HAP-1 (cell line): ENCODE results near the gene TUBE1.

ENCODE experiments used
- DNase-seq, 2 experiments: peaks; one replicate each; pipeline ENCODE4 v3.0.0-alpha.2; 2016 to 2020; ENCODE audit warnings: low spot score in 2 of 2
- H3K27me3 ChIP-seq: fragments of 250-450 bp; sonication (Bioruptor Pico); 2 replicates; pipeline ENCODE4 v1.5.1; 2020; ENCODE audit warnings: low read depth, mild to moderate bottlenecking, moderate library complexity
- H3K36me3 ChIP-seq: fragments of 250-450 bp; sonication (Bioruptor Pico); replicated peaks from 2 replicates; pipeline ENCODE4 v1.5.1; 2020; ENCODE audit warnings: mild to moderate bottlenecking
- H3K4me1 ChIP-seq: fragments of 250-450 bp; sonication (Bioruptor Pico); 2 replicates; pipeline ENCODE4 v1.5.1; 2020; ENCODE audit warnings: mild to moderate bottlenecking
- H3K4me3 ChIP-seq: fragments of 250-450 bp; sonication (Bioruptor Pico); 2 replicates; pipeline ENCODE4 v1.5.1; 2020; ENCODE audit warnings: mild to moderate bottlenecking, moderate library complexity
- H3K9me3 ChIP-seq: fragments of 250-450 bp; sonication (Bioruptor Pico); 2 replicates; pipeline ENCODE4 v1.5.1; 2020; ENCODE audit warnings: mild to moderate bottlenecking, moderate library complexity
- in situ Hi-C: fragments of 300-500 bp; cut with MboI; formaldehyde crosslinking; loops from 3 replicates; pipeline ENCODE4 v1.14.3; 2020; ENCODE audit warnings: low sequenced_read_pairs, inconsistent platforms, mixed read lengths

TUBE1 gene

GRCh38 chr6:112037783-112038216 lies 49.5 kb downstream of the TUBE1 start:
- Histone ChIP-seq H3K27me3 (no peaks in the 10 kb centered on the region), H3K9me3 (no peaks in the 10 kb centered on the region), H3K4me3 (no peak overlapping the region), H3K36me3 (no peaks in the 10 kb centered on the region), H3K4me1 (peaks cover 3% of the 10 kb centered on the region; the same call in 1 of the 2 replicates)
- in situ Hi-C loops: loop anchor here (25.0 kb wide), 1 partner anchor 1000 kb away; no protein-coding TSS in a partner anchor
- DNase-seq: no peak

DNA sequence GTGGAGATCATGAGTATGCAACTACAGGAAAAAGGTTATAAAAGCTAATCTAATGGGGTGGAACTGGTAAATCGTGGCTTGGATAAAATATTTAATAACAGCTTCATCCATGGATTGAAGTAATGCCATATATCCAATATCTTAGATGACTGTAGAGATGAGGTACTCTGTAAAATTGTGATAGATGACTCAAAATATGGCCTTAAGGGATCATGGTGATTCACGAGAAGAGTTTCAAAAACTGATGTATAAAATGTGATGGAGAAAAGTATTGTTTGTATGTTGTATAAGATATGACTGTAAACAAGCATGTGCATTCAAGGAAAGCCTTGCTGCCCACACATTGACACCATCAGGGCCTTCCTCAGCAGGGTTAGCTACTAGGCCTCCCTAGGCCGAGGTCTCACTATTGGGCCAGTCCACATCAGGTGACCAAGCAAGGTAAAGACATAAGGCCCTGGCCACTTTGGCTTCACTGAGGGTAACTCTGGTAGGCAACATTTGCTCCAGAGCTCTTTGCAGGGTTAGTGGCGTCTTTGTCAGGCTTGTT lies 51.1 kb downstream of the TUBE1 start:
- Histone ChIP-seq H3K9me3 (no peaks in the 10 kb centered on the region), H3K36me3 (no peaks in the 10 kb centered on the region), H3K4me1 (0 out of 2 replicates have a peak, but pooled peaks cover 2% of the 10 kb centered on the region), H3K27me3 (no peaks in the 10 kb centered on the region), H3K4me3 (no peak overlapping the region)
- in situ Hi-C loops: loop anchor here (25.0 kb wide), 1 partner anchor 999 kb away; no protein-coding TSS in a partner anchor
- DNase-seq: no peak

DNA sequence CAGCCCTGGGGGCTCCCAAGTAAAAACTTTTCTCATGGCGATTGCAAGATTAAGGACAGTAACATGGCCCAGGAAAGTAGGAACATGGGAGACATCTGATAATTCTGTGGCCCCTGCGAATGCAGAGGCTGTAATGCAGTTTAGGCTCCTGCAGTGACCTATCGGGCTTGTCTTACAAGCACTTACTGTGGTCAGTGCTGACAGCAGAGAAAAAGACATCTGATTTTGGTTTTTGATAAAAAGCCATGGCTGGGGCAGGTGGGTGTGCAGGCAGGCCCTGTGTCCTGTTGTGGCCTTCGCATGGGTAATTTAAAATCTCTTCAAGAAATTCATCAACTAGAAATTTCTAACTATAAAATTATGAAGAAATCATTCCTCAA lies 52.7 kb downstream of the TUBE1 start:
- Histone ChIP-seq H3K27me3 (no peaks in the 10 kb centered on the region), H3K9me3 (no peaks in the 10 kb centered on the region), H3K36me3 (no peaks in the 10 kb centered on the region), H3K4me1 (0 out of 2 replicates have a peak, but pooled peaks cover 2% of the 10 kb centered on the region), H3K4me3 (no peak overlapping the region)
- DNase-seq: no peak
- in situ Hi-C loops: loop anchor here (25.0 kb wide), 1 partner anchor 997 kb away; no protein-coding TSS in a partner anchor

DNA sequence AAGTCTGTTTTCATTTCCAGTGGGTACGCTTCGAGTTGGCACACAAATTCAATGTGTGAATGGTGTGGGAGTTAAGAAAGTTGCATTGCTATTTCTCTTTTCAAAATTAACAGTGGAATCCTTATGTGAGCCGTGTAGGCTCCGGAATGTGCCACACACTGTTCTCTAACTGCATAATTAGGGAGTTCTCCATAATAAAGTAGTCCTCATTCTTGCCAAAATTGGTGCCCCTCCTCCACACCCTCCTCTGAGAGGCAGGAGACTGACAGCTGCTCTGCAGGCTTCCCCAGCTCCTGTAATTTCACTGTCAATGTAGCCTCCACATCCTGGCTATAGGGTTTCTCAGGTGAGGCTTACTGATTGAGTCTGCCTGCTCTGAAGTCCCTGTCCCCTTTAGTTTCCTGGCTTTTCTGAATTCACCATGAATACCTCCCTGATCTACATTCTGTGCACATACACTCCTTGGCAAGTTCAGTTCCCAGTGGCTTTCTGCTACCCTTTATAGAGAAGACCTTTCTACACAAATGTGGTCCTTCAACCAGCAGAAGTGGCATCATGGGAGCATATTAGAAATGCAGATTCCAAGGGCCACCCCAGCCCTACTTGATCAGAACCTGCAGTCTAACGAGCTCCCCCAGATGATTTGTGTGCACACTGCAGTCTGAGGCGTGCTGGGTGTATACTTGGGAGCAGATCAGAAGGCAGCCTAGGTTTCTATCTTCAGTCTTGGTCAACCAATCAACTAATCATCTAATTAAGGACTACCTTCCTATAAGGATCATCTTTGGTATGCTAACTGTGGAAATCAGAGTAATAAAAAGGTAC lies 53.3 kb downstream of the TUBE1 start:
- no peaks in the 10 kb centered on the region for H3K36me3 ChIP-seq
- no peaks in the 10 kb centered on the region for H3K9me3 ChIP-seq
- DNase-seq: peak; percentile 11 to 48
- in situ Hi-C loops: loop anchor here (25.0 kb wide), 1 partner anchor 997 kb away; no protein-coding TSS in a partner anchor
- 0 out of 2 replicates have a peak, but pooled peaks cover 2% of the 10 kb centered on the region for H3K4me1 ChIP-seq
- H3K4me3 ChIP-seq: no peak overlapping the region
- no peaks in the 10 kb centered on the region for H3K27me3 ChIP-seq

GRCh38 chr6:112032728-112033127 lies 54.6 kb downstream of the TUBE1 start:
- H3K36me3 ChIP-seq: no peaks in the 10 kb centered on the region
- no peaks in the 10 kb centered on the region for H3K27me3 ChIP-seq
- no peaks in the 10 kb centered on the region for H3K9me3 ChIP-seq
- DNase-seq: no peak
- in situ Hi-C loops: loop anchor here (25.0 kb wide), 1 partner anchor 995 kb away; no protein-coding TSS in a partner anchor
- 0 out of 2 replicates have a peak, but pooled peaks cover 2% of the 10 kb centered on the region for H3K4me1 ChIP-seq
- no peak overlapping the region for H3K4me3 ChIP-seq

GRCh38 chr6:112031960-112032359 lies 55.3 kb downstream of the TUBE1 start:
- H3K9me3 ChIP-seq: no peaks in the 10 kb centered on the region
- DNase-seq: no peak
- no peak overlapping the region for H3K4me3 ChIP-seq

DNA sequence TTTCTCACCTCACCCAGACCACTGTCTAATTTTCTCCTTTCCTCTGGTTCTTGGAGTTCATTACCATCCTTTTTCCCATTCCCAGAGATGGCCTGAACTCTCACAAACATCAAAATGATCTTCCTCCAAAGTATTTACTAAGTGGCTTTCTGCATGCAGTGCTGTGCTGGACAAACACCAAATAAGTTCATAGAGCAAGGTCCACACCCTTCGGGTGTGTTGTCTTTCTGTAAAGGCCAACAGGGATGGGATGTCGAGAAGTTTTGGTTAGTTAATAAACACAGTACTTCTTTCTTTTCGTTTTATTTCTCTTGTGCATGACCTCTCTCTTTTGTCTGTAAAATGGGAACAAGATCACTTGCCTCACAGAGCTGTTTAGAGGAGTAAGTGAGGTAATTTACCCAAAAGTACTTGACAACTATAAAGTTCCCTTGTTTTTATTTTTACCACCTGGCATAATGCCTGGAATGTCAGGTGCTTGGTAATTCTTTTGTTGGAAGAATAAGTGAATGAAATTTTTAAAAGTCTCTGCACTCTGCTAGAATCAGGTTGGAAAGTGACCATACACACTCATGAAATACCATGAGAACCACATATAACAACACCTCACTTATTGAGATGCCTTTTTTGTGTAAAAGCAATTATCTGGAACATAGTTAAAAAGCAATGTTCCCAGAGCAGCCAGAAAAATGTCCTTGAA lies 56.2 kb downstream of the TUBE1 start:
- no peak overlapping the region for H3K4me3 ChIP-seq
- H3K27me3 ChIP-seq: no peaks in the 10 kb centered on the region
- no peak for DNase-seq
- no peaks in the 10 kb centered on the region for H3K9me3 ChIP-seq
- 0 out of 2 replicates have a peak, but pooled peaks cover 2% of the 10 kb centered on the region for H3K4me1 ChIP-seq
- H3K36me3 ChIP-seq: no peaks in the 10 kb centered on the region
- in situ Hi-C loops: loop anchor here (25.0 kb wide), 1 partner anchor 994 kb away; no protein-coding TSS in a partner anchor

More at GRCh38 chr6:112031960-112032359, 55.3 kb downstream of the TUBE1 start:
- H3K27me3 ChIP-seq: no peaks in the 10 kb centered on the region
- in situ Hi-C loops: loop anchor here (25.0 kb wide), 1 partner anchor 995 kb away; no protein-coding TSS in a partner anchor
- no peaks in the 10 kb centered on the region for H3K36me3 ChIP-seq
- H3K4me1 ChIP-seq: 0 out of 2 replicates have a peak, but pooled peaks cover 2% of the 10 kb centered on the region

DNA sequence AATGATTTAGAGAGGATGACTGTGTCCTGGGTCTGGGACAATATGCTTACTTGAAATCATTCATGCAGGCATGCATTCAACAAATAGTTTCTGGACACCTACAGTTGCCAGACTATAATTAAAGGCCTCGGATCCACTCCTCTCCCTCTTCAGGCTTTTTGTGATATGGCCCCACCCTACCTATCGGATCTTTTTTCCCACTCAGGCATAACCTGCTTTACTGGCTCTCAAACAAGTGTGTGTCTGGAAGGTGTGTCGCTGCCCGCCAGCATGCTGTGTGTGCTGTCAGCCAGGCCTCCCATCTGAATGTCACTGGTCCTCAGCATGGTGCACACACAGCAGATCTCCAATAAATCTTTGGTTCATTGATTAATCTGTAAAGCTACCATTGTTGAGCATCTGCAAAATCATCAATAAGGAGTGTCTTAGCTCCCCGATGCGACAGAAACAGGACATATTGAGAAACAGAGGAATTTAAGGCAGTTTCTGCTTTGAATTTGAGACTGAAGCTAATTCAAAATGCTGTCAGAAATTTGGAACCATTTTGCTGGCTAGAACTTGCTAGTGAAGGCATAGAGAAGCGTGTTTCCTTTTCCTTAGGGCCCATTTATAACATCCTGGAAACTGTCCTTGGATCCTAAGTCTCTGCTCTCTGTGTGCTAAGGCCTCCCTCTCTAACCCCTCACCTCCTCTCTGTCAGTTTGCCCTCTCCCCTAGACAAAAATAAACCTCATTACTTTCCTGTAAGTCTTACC lies 56.9 kb downstream of the TUBE1 start:
- H3K4me1 ChIP-seq: 0 out of 2 replicates have a peak, but pooled peaks cover 2% of the 10 kb centered on the region
- H3K4me3 ChIP-seq: no peak overlapping the region
- no peaks in the 10 kb centered on the region for H3K27me3 ChIP-seq
- no peaks in the 10 kb centered on the region for H3K9me3 ChIP-seq
- in situ Hi-C loops: loop anchor here (25.0 kb wide), 1 partner anchor 993 kb away; no protein-coding TSS in a partner anchor
- no peak for DNase-seq
- no peaks in the 10 kb centered on the region for H3K36me3 ChIP-seq

- H3K36me3 ChIP-seq: no peaks in the 10 kb centered on the region
- H3K4me3 ChIP-seq: no peak overlapping the region
- in situ Hi-C loops: loop anchor here (25.0 kb wide), 1 partner anchor 992 kb away; no protein-coding TSS in a partner anchor
- H3K4me1 ChIP-seq: 0 out of 2 replicates have a peak, but pooled peaks cover 2% of the 10 kb centered on the region
- DNase-seq: peak; percentile 74 to 91
- H3K27me3 ChIP-seq: no peaks in the 10 kb centered on the region
- H3K9me3 ChIP-seq: no peaks in the 10 kb centered on the region
These were observed 58.0 kb downstream of the TUBE1 start for GRCh38 chr6:112029045-112029822.

DNA sequence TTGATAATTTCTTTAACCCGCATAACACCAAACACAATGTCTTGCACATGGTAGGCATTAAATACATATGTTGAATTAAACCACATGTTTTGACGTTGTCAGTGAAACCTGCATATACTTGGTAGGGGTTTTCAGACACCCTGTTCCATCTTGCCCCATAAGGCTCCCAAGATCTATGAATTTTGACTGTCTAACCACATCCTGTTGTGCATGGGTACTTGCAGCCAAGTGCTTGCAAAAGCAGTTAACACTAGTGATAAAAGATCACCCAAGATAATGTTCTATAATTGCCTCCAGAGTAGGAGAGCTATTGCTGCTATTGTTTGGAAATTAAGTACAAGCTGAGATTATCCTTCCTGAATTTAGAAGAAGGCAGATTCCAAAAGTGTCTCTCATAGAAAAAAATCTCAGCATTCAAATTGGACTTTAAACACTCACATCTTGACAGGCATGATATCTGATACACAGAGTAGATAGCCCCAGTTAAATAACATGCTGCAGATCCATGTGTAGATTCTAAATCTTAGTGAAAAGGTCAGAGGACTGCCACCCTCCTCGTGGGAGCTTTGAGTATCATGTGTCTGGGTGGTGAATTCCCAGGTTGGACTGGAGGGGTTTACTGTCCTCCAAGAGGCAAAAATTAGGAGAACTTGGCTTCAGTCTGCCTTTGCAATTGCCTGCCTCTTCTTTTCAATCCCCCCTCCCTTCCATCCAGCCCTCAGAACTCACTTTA lies 59.2 kb downstream of the TUBE1 start:
- Histone ChIP-seq H3K9me3 (no peaks in the 10 kb centered on the region), H3K36me3 (no peaks in the 10 kb centered on the region), H3K4me3 (no peak overlapping the region), H3K4me1 (no peaks in the 10 kb centered on the region), H3K27me3 (no peaks in the 10 kb centered on the region)
- DNase-seq: no peak
- in situ Hi-C loops: loop anchor here (25.0 kb wide), 1 partner anchor 991 kb away; no protein-coding TSS in a partner anchor

DNA sequence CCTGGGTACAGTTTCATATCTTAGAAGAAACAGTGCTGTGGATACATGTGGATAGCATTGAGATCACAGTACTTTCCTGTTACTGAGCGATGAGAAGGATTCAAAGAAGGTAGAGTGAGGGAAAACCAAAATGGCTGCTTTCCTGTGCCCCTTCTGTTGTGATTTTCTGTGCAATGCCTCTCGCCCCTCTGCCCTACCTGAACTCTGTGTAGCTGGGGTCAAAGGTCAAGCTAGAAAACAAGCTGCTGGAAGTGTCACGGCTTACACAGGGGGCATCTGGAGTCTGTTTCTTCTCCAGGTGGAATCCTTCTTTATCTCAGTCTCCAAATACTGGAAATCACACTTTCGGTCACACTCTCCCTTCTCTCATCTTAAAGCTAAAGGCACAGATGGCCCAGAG lies 60.3 kb downstream of the TUBE1 start:
- DNase-seq: no peak
- H3K4me1 ChIP-seq: no peaks in the 10 kb centered on the region
- H3K9me3 ChIP-seq: no peaks in the 10 kb centered on the region
- H3K27me3 ChIP-seq: no peaks in the 10 kb centered on the region
- H3K36me3 ChIP-seq: no peaks in the 10 kb centered on the region
- in situ Hi-C loops: loop anchor here (25.0 kb wide), 1 partner anchor 990 kb away; no protein-coding TSS in a partner anchor
- no peak overlapping the region for H3K4me3 ChIP-seq

DNA sequence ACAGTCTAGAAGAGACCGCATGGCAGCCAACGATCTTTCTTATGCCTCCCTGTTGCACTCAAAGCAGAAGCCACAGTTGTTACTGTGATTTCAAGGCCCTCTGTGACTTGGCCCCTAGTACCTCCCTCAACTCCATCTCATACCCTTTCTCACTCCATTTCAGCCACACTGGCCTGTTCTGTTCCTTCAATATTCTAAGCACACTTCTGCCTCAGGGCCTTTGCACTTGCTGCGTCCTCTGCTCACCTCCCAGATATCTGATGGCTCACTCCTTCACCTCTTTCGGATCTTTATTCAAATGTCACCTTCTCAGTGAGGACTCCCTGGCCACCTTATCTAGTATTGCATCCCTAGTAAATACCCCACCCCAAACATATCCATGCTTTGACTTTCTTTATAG lies 62.8 kb downstream of the TUBE1 start:
- H3K27me3 ChIP-seq: no peaks in the 10 kb centered on the region
- no peak for DNase-seq
- H3K4me1 ChIP-seq: peaks cover under 1% of the 10 kb centered on the region
- no peaks in the 10 kb centered on the region for H3K36me3 ChIP-seq
- in situ Hi-C loops: no loop called here
- H3K9me3 ChIP-seq: no peaks in the 10 kb centered on the region
- H3K4me3 ChIP-seq: no peak overlapping the region
